Upper lobe of left lung (tissue), 4 donors: ENCODE measurements around the gene POR.

Experiments used
- POLR2AphosphoS5 ChIP-seq, 2 donors: sonication (generic); formaldehyde crosslinking; IDR thresholded peaks; one replicate each; pipeline ENCODE4 v1.5.1; 2017; ENCODE audit warnings: antibody characterized with exemption in 2 of 2
- TF ChIP-seq, protein P1 (sequence below), 6 experiments: fragments of 450-650 bp in 4 of 6; fragments of 200-600 bp in 2 of 6; sonication (generic) in 2 of 6; IDR thresholded peaks; one replicate each; pipeline ENCODE4 v1.5.1; 2016 to 2019; ENCODE audit warnings: antibody characterized with exemption in 6 of 6

DNA sequence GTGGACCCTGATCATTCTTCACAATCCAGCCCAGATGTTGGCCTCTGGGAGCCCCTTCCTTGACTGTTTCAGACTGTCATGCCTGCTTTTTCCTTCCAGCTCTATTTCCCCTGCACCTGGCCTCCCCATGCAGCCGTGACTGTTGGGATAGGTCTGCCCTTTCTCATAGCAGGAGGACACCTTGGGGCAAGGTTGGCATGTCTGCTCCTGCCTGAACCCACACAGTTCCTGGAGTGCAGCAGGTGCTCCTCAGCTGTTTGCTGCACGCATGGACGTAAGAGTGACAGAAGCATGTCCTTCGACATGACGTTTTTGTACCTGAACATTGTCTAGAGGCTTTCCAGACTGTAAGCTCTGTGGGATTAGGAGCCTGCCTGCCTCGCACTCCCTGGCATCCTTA is 24.0 kb downstream of the POR start:
- no peak for TF ChIP-seq POLR2AphosphoS5 (IDR thresholded peaks at IDR 0.05)
- TF ChIP-seq, protein P1, sequence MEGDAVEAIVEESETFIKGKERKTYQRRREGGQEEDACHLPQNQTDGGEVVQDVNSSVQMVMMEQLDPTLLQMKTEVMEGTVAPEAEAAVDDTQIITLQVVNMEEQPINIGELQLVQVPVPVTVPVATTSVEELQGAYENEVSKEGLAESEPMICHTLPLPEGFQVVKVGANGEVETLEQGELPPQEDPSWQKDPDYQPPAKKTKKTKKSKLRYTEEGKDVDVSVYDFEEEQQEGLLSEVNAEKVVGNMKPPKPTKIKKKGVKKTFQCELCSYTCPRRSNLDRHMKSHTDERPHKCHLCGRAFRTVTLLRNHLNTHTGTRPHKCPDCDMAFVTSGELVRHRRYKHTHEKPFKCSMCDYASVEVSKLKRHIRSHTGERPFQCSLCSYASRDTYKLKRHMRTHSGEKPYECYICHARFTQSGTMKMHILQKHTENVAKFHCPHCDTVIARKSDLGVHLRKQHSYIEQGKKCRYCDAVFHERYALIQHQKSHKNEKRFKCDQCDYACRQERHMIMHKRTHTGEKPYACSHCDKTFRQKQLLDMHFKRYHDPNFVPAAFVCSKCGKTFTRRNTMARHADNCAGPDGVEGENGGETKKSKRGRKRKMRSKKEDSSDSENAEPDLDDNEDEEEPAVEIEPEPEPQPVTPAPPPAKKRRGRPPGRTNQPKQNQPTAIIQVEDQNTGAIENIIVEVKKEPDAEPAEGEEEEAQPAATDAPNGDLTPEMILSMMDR (IDR thresholded peaks at IDR 0.05), result no peak
